ENCODE results near the gene RBFOX2.
"Not testable (repeated sequence)": the region's sequence is repeated elsewhere in the genome, so short reads cannot be mapped to it uniquely, and the experiment has no call there.

Gene RBFOX2

DNA sequence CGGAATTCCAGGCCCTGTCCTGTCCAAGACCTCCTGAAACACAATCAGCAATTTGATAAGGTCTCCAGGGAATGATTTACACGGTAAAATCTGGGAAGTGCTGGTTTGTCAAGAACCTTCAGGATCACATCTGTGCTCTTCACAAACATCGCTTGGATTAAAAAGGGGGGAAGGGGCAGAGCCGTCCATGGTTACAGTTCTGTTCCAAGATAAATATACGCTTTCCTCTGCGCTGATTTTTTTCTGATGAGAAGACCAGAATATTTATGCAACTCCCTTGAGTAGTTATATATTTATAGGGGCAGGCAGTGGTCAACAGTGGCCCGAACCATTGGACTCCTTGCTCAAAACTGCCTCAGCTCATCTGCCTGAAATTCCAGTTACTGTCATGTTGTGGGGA lies 320.2 kb downstream of the RBFOX2 start:
- no peak for DNase-seq (ENCODE audit: low spot score)

DNA sequence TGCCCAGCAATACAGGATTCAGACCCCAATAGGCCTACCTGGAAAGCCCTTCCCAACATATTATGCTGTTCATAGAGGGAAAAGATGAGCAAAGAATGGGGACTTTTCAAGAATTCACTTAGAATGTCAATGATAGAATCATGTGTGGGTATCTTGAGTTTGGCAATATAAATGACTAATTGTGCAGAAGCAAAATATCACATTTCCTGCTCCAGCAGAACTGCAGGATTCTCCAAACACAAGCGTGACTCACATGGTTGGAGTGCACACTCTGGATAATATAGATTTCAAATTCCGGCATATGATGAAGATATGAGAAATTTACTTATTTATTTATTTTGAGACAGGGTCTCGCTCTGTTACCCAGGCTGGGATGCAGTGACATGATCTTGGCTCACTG lies 323.5 kb downstream of the RBFOX2 start:
- no peak for DNase-seq (ENCODE audit: low spot score)

- no peak for DNase-seq (ENCODE audit: low spot score)
Observed at GRCh38 chr22:35703861-35704584, 324.6 kb downstream of the RBFOX2 start.

DNA sequence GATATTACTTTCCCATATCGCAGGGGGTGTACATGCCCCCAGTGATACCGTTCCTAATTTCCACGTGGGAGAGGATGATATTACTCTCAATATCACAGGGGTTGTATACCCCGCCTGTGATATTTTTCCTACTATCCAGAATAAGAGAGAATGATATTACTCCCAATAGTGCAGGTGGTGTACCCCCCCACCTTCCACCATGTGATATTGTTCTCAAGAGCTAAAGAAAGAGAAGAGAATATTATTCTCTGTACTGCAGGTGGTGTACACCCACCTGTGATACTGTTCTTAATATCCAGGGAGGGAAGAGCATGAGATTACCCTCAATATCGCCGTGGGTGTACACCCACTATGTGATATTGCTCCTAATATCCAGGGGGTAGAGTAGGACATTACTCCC lies 328.8 kb downstream of the RBFOX2 start:
- not testable (repeated sequence) for DNase-seq (ENCODE audit: low spot score)

GRCh38 chr22:35697142-35697541 lies 331.5 kb downstream of the RBFOX2 start:
- DNase-seq (ENCODE audit: low spot score), result no peak

DNA sequence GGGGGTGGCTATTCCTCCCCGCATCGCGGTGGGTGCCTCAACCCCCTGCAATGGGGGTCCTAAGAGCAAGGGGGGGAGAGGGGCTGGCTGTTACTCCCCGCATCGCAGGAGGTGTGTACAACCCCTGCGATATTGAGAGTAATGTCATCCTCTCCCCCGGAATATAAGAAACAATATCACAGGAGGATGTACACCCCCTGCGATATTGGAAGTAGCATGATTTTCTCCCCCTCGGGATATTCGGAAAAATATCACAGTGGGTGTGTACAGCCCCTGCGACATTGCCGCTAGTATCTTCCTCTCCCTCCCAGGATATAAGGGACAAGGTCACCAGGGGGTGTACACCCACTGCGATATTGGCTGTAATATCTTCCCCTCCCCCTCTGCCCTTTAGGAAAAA lies 333.4 kb downstream of the RBFOX2 start:
- DNase-seq (ENCODE audit: low spot score), result no peak

GRCh38 chr22:35690001-35690400 lies 338.6 kb downstream of the RBFOX2 start:
- no peak for DNase-seq (ENCODE audit: low spot score)

DNA sequence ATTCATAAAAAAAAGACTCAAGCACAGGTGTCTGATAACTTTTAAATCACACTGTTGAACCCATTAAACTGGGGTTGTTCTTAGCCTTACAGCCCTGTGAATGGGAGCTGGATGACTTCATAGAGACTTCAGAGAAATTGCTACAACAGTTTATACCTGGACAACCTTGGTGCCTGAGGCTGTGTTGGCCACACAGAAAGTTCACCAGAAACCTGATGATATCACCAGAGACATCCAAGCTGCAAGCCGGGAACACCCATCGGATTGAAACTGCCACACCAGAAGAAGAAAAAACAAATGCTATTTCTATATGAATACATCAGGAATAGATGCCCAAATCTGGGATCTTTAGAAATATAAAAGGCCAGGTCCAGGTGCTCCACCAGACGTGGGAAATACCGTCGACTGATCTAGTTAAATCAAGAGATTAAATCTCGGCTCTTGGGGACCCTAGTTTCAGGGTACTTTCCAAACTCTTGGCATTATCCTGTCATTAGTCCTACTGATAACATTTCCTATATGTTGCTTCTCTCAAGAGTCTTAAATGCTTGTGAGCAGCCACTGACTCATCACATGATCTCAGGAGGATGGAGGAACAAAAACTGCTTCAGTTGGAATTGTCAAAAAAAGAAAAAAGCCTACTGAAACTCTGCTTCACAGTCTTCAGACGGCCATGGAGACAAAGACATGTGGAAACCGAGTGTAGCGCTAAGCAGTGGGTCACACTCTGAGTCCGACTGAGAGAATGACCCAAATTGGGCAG lies 339.5 kb downstream of the RBFOX2 start:
- no peak for DNase-seq (ENCODE audit: low spot score)
